ENCODE measurements around the gene NTN1.

NTN1 gene

GRCh38 chr17:9233271-9233599 lies 211.9 kb downstream of the NTN1 start:
- no peak for TF ChIP-seq CTCF (IDR thresholded peaks at IDR 0.05; ENCODE audit: insufficient read depth, missing control alignments)
- FAIRE-seq, result no peak
- DNase-seq (ENCODE audit: insufficient read length, low spot score), result no peak

- no peak for DNase-seq (ENCODE audit: insufficient read length, low spot score)
- TF ChIP-seq CTCF (IDR thresholded peaks at IDR 0.05; ENCODE audit: insufficient read depth, missing control alignments), result no peak
- no peak for FAIRE-seq
These were observed 212.5 kb downstream of the NTN1 start for GRCh38 chr17:9233761-9234160.

GRCh38 chr17:9234389-9234945 lies 213.2 kb downstream of the NTN1 start:
- DNase-seq (ENCODE audit: insufficient read length, low spot score) (no peak), FAIRE-seq (no peak)
- TF ChIP-seq CTCF (IDR thresholded peaks at IDR 0.05; ENCODE audit: insufficient read depth, missing control alignments), result no peak

- TF ChIP-seq CTCF (IDR thresholded peaks at IDR 0.05; ENCODE audit: insufficient read depth, missing control alignments), result no peak
- DNase-seq (ENCODE audit: insufficient read length, low spot score) (no peak), FAIRE-seq (no peak)
These were observed 214.0 kb downstream of the NTN1 start for GRCh38 chr17:9235346-9235745.

GRCh38 chr17:9236286-9237052 lies 215.2 kb downstream of the NTN1 start:
- FAIRE-seq, result no peak
- no peak for TF ChIP-seq CTCF (IDR thresholded peaks at IDR 0.05; ENCODE audit: insufficient read depth, missing control alignments)
- DNase-seq (ENCODE audit: insufficient read length, low spot score), result no peak

GRCh38 chr17:9237053-9237410 lies 215.7 kb downstream of the NTN1 start:
- no peak for TF ChIP-seq CTCF (IDR thresholded peaks at IDR 0.05; ENCODE audit: insufficient read depth, missing control alignments)
- no peak for FAIRE-seq
- no peak for DNase-seq (ENCODE audit: insufficient read length, low spot score)

GRCh38 chr17:9237661-9238301 lies 216.5 kb downstream of the NTN1 start:
- TF ChIP-seq CTCF (IDR thresholded peaks at IDR 0.05; ENCODE audit: insufficient read depth, missing control alignments), result no peak
- DNase-seq (ENCODE audit: insufficient read length, low spot score) (no peak), FAIRE-seq (no peak)
